T-cell (primary cell): ENCODE data around the gene TBC1D12. TPM values are rescaled to one million over a fixed set of nuclear protein-coding genes. Genes with fewer than 3 reads are reported as not detected.

Experiments
- ATAC-seq, 4 experiments: fragments of 200-7000 bp in 3 of 4; fragments of 150-1000 bp in 1 of 4; cut with Tn5 transposase; replicated peaks in 1 of 4; 1 replicate in 3 of 4; 2 replicates in 1 of 4; pipeline ENCODE4 v1.10.0; 2021; ENCODE audit warnings: moderate library complexity in 3 of 4, mild to moderate bottlenecking in 2 of 4, moderate number of reproducible peaks in 1 of 4
- CTCF ChIA-PET, 2 donors: fragments of 300-600 bp; sonication (Branson Sonifier 250); formaldehyde crosslinking; loops; one replicate each; lab custom pipeline; 2022; ENCODE audit warnings: antibody characterized with exemption in 2 of 2; lab: Charles Lee
- POLR2A ChIA-PET, 2 donors: fragments of 300-600 bp; sonication (Branson Sonifier 250); formaldehyde crosslinking; loops; one replicate each; lab custom pipeline; 2022; ENCODE audit warnings: antibody characterized with exemption in 2 of 2; lab: Charles Lee
- DNase-seq, 35 experiments: peaks; one replicate each; pipeline versions ENCODE4 v3.0.0 to v3.0.0-alpha.2; 2013 to 2023
- H3K27ac ChIP-seq: one replicate; pipeline ENCODE4 v1.5.1; 2013; ENCODE audit warnings: low read length
- H3K27me3 ChIP-seq, 2 experiments: replicated peaks in 1 of 2; 1 replicate in 1 of 2; 2 replicates in 1 of 2; pipeline versions ENCODE4 v1.6.1 to v1.7.0; 2013; ENCODE audit warnings: low read length in 1 of 2, mixed read lengths in 1 of 2; ENCODE audit not compliant: control insufficient read depth in 2 of 2, insufficient read depth in 2 of 2; ENCODE audit errors: extremely low read depth in 1 of 2
- H3K36me3 ChIP-seq, 2 donors: 1 replicate in 1 of 2; 2 replicates in 1 of 2; pipeline versions ENCODE4 v1.6.1 to v1.7.0; 2013; ENCODE audit warnings: low read length in 1 of 2; ENCODE audit not compliant: control insufficient read depth in 2 of 2, insufficient read depth in 1 of 2; ENCODE audit errors: extremely low read depth in 1 of 2
- H3K4me1 ChIP-seq, 2 experiments: 1 replicate in 1 of 2; 2 replicates in 1 of 2; pipeline versions ENCODE4 v1.6.1 to v1.7.0; 2013; ENCODE audit warnings: low read length in 2 of 2, mixed read lengths in 1 of 2; ENCODE audit not compliant: insufficient read depth in 2 of 2, control insufficient read depth in 1 of 2; ENCODE audit errors: extremely low read depth in 1 of 2
- H3K4me3 ChIP-seq, 2 donors: 1 replicate in 1 of 2; 2 replicates in 1 of 2; pipeline versions ENCODE4 v1.5.1 to v1.7.0; 2013; ENCODE audit warnings: mild to moderate bottlenecking in 2 of 2, low read length in 1 of 2, moderate library complexity in 1 of 2; ENCODE audit not compliant: control insufficient read depth in 1 of 2; ENCODE audit errors: extremely low read depth in 1 of 2
- H3K9me3 ChIP-seq: 2 replicates; pipeline ENCODE4 v1.7.0; 2013
- H3K27ac Mint-ChIP-seq, 2 donors: one replicate each; pipeline ENCODE4 v1.8.0; 2020 to 2021; ENCODE audit warnings: mild to moderate bottlenecking in 2 of 2, mixed read lengths in 2 of 2
- H3K27me3 Mint-ChIP-seq, 2 donors: one replicate each; pipeline ENCODE4 v1.8.0; 2021 to 2022; ENCODE audit warnings: mixed read lengths in 2 of 2
- H3K36me3 Mint-ChIP-seq: one replicate; pipeline ENCODE4 v1.8.0; 2021; ENCODE audit warnings: mixed read lengths
- H3K4me1 Mint-ChIP-seq, 3 donors: one replicate each; pipeline ENCODE4 v1.8.0; 2020 to 2022; ENCODE audit warnings: mixed read lengths in 3 of 3, mild to moderate bottlenecking in 1 of 3
- H3K4me3 Mint-ChIP-seq, 3 donors: one replicate each; pipeline ENCODE4 v1.8.0; 2020 to 2022; ENCODE audit warnings: mild to moderate bottlenecking in 3 of 3, mixed read lengths in 3 of 3, moderate library complexity in 3 of 3
- H3K9me3 Mint-ChIP-seq, 3 donors: one replicate each; pipeline ENCODE4 v1.8.0; 2020 to 2022; ENCODE audit warnings: mixed read lengths in 3 of 3
- WGBS: methylation state at CpG from one replicate; pipeline ENCODE4 v1.1.5; 2013; ENCODE audit warnings: missing lambda C conversion rate; ENCODE audit not compliant: insufficient coverage; 5-methylcytosine and 5-hydroxymethylcytosine counted together
- total RNA-seq, 35 experiments: library from RNA in 6 of 35; stranded (reverse) in 6 of 35; fragments of 120-200 nt in 1 of 35; gene quantifications; one replicate each; pipeline versions ENCODE4 v1.2.1 to v1.2.4 and lab custom pipeline; 2013 to 2026

TBC1D12 gene
- total RNA-seq, 5 donors from 2014 or later (not counting 1 experiment from before 2014, with no cell fraction given): 0.16 to 0.53 (median 0.27) TPM; not detected in 1

GRCh38 chr10:94412449-94412848 lies 10.1 kb downstream of the TBC1D12 start:
- no CpG with 5 or more reads among the region's 3 CpGs for WGBS
- CTCF ChIA-PET: no interaction called here
- no peaks in the 10 kb centered on the region for H3K9me3 ChIP-seq

GRCh38 chr10:94413361-94413760 lies 11.0 kb downstream of the TBC1D12 start:
- H3K36me3 Mint-ChIP-seq: no peaks in the 10 kb centered on the region
- H3K9me3 ChIP-seq: no peaks in the 10 kb centered on the region
- ATAC-seq (no peak), DNase-seq (no peak)
- no peaks in the 10 kb centered on the region for H3K9me3 Mint-ChIP-seq
- ChIA-PET CTCF (interaction anchor here in 1 of 2 donors (0.9 kb wide), 1 partner anchor 15 kb away, joined by 3 read pairs; no protein-coding TSS in a partner anchor), POLR2A (no interaction called here)
- H3K27me3 Mint-ChIP-seq: peaks cover 27 to 30% of the 10 kb centered on the region in 2 donors
- no peak overlapping the region for H3K4me3 Mint-ChIP-seq
- H3K27me3 ChIP-seq: peaks cover 0 to 10% of the 10 kb centered on the region in 2 experiments
- H3K4me1 Mint-ChIP-seq: no peaks in the 10 kb centered on the region
- H3K27ac Mint-ChIP-seq: no peak overlapping the region
- no peaks in the 10 kb centered on the region for H3K4me1 ChIP-seq
- H3K4me3 ChIP-seq: no peak overlapping the region
- WGBS: no CpG with 5 or more reads among the region's 1 CpG
- no peak overlapping the region for H3K27ac ChIP-seq
- no peaks in the 10 kb centered on the region for H3K36me3 ChIP-seq

More at GRCh38 chr10:94412449-94412848, 10.1 kb downstream of the TBC1D12 start:
- Histone ChIP-seq H3K4me3 (no peak overlapping the region), H3K27me3 (peaks cover 0 to 14% of the 10 kb centered on the region in 2 experiments), H3K27ac (no peak overlapping the region), H3K36me3 (no peaks in the 10 kb centered on the region), H3K4me1 (no peaks in the 10 kb centered on the region)
- POLR2A ChIA-PET: no interaction called here
- Mint-ChIP-seq H3K4me3 (no peak overlapping the region), H3K27me3 (peaks cover 32 to 33% of the 10 kb centered on the region in 2 donors), H3K9me3 (no peaks in the 10 kb centered on the region), H3K27ac (no peak overlapping the region), H3K4me1 (no peaks in the 10 kb centered on the region), H3K36me3 (no peaks in the 10 kb centered on the region)
- DNase-seq (no peak), ATAC-seq (no peak)

GRCh38 chr10:94416896-94417295 lies 14.6 kb downstream of the TBC1D12 start:
- DNase-seq (no peak), ATAC-seq (no peak)
- Mint-ChIP-seq H3K36me3 (no peaks in the 10 kb centered on the region), H3K4me3 (no peak overlapping the region), H3K9me3 (no peaks in the 10 kb centered on the region), H3K27me3 (peaks cover 19 to 20% of the 10 kb centered on the region in 2 donors), H3K4me1 (no peaks in the 10 kb centered on the region), H3K27ac (no peak overlapping the region)
- H3K9me3 ChIP-seq: no peaks in the 10 kb centered on the region
- whole genome bisulfite sequencing: no CpG with 5 or more reads among the region's 3 CpGs
- ChIA-PET POLR2A (interaction anchor here (0.6 kb wide), 2 partner anchors 44 to 1857 kb away, joined by 4 to 5 read pairs; no protein-coding TSS in a partner anchor), CTCF (no interaction called here)
- no peak overlapping the region for H3K27ac ChIP-seq
- no peak overlapping the region for H3K4me3 ChIP-seq
- no peaks in the 10 kb centered on the region for H3K36me3 ChIP-seq
- no peaks in the 10 kb centered on the region for H3K4me1 ChIP-seq
- H3K27me3 ChIP-seq: peaks cover 0 to 7% of the 10 kb centered on the region in 2 experiments

GRCh38 chr10:94417321-94417720 lies 15.0 kb downstream of the TBC1D12 start:
- Histone ChIP-seq H3K27ac (no peak overlapping the region), H3K36me3 (no peaks in the 10 kb centered on the region), H3K27me3 (peaks cover 0 to 7% of the 10 kb centered on the region in 2 experiments), H3K4me1 (no peaks in the 10 kb centered on the region), H3K4me3 (no peak overlapping the region), H3K9me3 (no peaks in the 10 kb centered on the region)
- H3K4me1 Mint-ChIP-seq: no peaks in the 10 kb centered on the region
- CTCF ChIA-PET: no interaction called here
- DNase-seq (no peak), ATAC-seq (no peak)
- H3K4me3 Mint-ChIP-seq: no peak overlapping the region
- WGBS: no CpG with 5 or more reads among the region's 1 CpG
- no peak overlapping the region for H3K27ac Mint-ChIP-seq
- H3K36me3 Mint-ChIP-seq: no peaks in the 10 kb centered on the region
- no peaks in the 10 kb centered on the region for H3K9me3 Mint-ChIP-seq
- peaks cover 15 to 16% of the 10 kb centered on the region in 2 donors for H3K27me3 Mint-ChIP-seq
- POLR2A ChIA-PET: no interaction called here

GRCh38 chr10:94420516-94420915 lies 18.2 kb downstream of the TBC1D12 start:
- Mint-ChIP-seq H3K27me3 (peaks cover 21 to 28% of the 10 kb centered on the region in 2 donors), H3K4me1 (no peaks in the 10 kb centered on the region), H3K4me3 (no peak overlapping the region), H3K27ac (no peak overlapping the region), H3K36me3 (no peaks in the 10 kb centered on the region), H3K9me3 (no peaks in the 10 kb centered on the region)
- no peaks in the 10 kb centered on the region for H3K36me3 ChIP-seq
- no peak overlapping the region for H3K4me3 ChIP-seq
- H3K27ac ChIP-seq: no peak overlapping the region
- ATAC-seq (no peak), DNase-seq (no peak)
- no peaks in the 10 kb centered on the region for H3K4me1 ChIP-seq
- 100% methylated on average over 1 of the region's 5 CpGs for WGBS
- peaks cover 0 to 13% of the 10 kb centered on the region in 2 experiments for H3K27me3 ChIP-seq
- CTCF ChIA-PET: interaction anchor here in 1 of 2 donors (0.7 kb wide), 1 partner anchor 21 kb away, joined by 3 read pairs; no protein-coding TSS in a partner anchor
- POLR2A ChIA-PET: no interaction called here
- no peaks in the 10 kb centered on the region for H3K9me3 ChIP-seq

- Mint-ChIP-seq H3K4me1 (no peaks in the 10 kb centered on the region), H3K27me3 (peaks cover 22 to 24% of the 10 kb centered on the region in 2 donors), H3K27ac (no peak overlapping the region), H3K36me3 (no peaks in the 10 kb centered on the region), H3K9me3 (no peaks in the 10 kb centered on the region), H3K4me3 (no peak overlapping the region)
- POLR2A ChIA-PET: no interaction called here
- Histone ChIP-seq H3K4me3 (no peak overlapping the region), H3K27ac (no peak overlapping the region), H3K9me3 (no peaks in the 10 kb centered on the region), H3K36me3 (no peaks in the 10 kb centered on the region), H3K27me3 (peaks cover 0 to 13% of the 10 kb centered on the region in 2 experiments), H3K4me1 (no peaks in the 10 kb centered on the region)
- no CpG with 5 or more reads among the region's 1 CpG for WGBS
- CTCF ChIA-PET: no interaction called here
- no peak for ATAC-seq
- DNase-seq: no peak
These were observed 18.7 kb downstream of the TBC1D12 start for GRCh38 chr10:94420998-94421528.
